Ovary (tissue), 3 donors: Measurements from ENCODE around the gene ZNF813.

Experiments used
- CTCF ChIP-seq, 3 donors: fragments of 450-650 bp in 2 of 3; fragments of 200-600 bp in 1 of 3; IDR thresholded peaks; one replicate each; pipeline versions ENCODE4 v1.5.1 to v1.8.0; 2016 to 2022; ENCODE audit warnings: antibody characterized with exemption in 3 of 3, mild to moderate bottlenecking in 1 of 3
- POLR2A ChIP-seq: fragments of 450-650 bp; IDR thresholded peaks from one replicate; pipeline ENCODE4 v1.6.1; 2017; ENCODE audit warnings: antibody characterized with exemption, mild to moderate bottlenecking, moderate library complexity
- donor health status: DM: no; HTN: no; CAD: no.

- TF ChIP-seq CTCF (IDR thresholded peaks at IDR 0.05) (no peak), POLR2A (no peak)
Measured at GRCh38 chr19:53461866-53462265, 5.7 kb upstream of the ZNF813 start.
